ENCODE results near the gene CAMK1D.

The CAMK1D gene

DNA sequence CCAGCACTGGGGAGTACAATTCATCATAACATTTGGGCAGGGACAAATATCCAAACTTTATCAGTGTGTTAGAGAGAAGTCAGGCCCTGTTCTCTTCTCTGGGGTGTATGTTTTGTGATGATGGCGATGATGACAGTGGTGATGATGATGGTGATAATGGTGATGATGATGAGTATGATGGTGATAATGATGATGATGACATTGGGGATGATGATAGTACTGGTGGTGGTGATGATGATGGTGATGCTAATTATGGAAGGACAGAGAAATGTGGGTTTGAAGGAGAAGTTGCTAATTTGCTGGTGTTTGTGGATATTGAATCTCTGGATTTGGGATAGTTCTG lies 64.0 kb downstream of the CAMK1D start:
- Histone ChIP-seq H3K4me3 (ENCODE audit: low read depth in 1 of 2, low read length in 2 of 2) (no peak overlapping the region), H3K9me3 (ENCODE audit: insufficient read depth, low read length, severe bottlenecking) (no peaks in the 10 kb centered on the region), H3K4me2 (ENCODE audit: insufficient read depth, low read length) (no peak overlapping the region), H3K27ac (ENCODE audit: low read length) (no peak overlapping the region), H3K36me3 (ENCODE audit: insufficient read depth, low read length) (no peaks in the 10 kb centered on the region), H3K9ac (ENCODE audit: low read depth, low read length) (no peak overlapping the region), H3K27me3 (ENCODE audit: insufficient read depth, low read length, poor library complexity) (no peaks in the 10 kb centered on the region), H3K4me1 (ENCODE audit: insufficient read depth, low read length) (peaks cover 43% of the 10 kb centered on the region), H3K79me2 (ENCODE audit: insufficient read depth, low read length) (no peaks in the 10 kb centered on the region), H2AFZ (ENCODE audit: low read depth, low read length) (no peak overlapping the region), H4K20me1 (ENCODE audit: insufficient read depth, low read length) (0 out of 2 replicates have a peak, but pooled peaks cover 3% of the 10 kb centered on the region)
- TF ChIP-seq EZH2 (IDR thresholded peaks at IDR 0.05; ENCODE audit: borderline replicate concordance, low read depth, low read length, severe bottlenecking), result no peak
- TF ChIP-seq, protein P1, sequence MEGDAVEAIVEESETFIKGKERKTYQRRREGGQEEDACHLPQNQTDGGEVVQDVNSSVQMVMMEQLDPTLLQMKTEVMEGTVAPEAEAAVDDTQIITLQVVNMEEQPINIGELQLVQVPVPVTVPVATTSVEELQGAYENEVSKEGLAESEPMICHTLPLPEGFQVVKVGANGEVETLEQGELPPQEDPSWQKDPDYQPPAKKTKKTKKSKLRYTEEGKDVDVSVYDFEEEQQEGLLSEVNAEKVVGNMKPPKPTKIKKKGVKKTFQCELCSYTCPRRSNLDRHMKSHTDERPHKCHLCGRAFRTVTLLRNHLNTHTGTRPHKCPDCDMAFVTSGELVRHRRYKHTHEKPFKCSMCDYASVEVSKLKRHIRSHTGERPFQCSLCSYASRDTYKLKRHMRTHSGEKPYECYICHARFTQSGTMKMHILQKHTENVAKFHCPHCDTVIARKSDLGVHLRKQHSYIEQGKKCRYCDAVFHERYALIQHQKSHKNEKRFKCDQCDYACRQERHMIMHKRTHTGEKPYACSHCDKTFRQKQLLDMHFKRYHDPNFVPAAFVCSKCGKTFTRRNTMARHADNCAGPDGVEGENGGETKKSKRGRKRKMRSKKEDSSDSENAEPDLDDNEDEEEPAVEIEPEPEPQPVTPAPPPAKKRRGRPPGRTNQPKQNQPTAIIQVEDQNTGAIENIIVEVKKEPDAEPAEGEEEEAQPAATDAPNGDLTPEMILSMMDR (IDR thresholded peaks at IDR 0.05; ENCODE audit: borderline replicate concordance, extremely low read depth, low read length, poor library complexity, severe bottlenecking), result no peak
- no peak for ATAC-seq (ENCODE audit: insufficient read depth, low read depth)
- DNase-seq, result no peak

DNA sequence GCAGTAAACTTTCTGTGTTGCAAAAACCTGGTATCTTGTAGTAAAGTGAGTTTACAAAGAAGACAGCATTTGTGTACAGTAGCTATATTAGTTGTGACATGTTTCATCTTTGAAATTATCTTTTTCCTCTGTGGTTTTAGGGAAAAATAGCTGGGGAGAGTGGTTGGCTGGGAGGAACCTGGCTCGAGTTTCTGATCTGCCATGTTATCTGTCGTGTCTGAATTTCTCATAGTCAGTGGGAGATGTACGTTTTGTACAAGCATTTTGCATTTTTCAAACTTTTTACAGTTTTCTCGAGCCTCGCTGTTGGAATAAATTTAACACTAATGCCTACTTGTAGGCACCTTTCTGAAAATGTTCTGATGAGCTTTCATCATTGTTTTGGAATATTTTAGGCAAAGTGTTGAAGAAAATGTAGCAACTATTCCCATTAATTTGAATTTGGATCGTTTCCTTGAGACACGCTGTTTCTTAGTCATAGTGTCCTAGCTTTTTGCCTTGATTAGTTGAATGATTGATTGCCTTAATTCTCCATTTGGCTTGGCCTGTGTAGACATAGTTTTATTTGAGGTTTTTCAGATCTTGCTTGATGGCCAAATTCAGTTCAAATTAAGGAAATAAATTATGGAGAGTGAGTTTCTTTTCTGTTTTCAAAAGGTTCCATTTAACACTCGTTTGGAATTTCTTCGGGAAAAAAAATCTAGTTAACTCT lies 65.1 kb downstream of the CAMK1D start:
- Histone ChIP-seq H4K20me1 (ENCODE audit: insufficient read depth, low read length) (0 out of 2 replicates have a peak, but pooled peaks cover 3% of the 10 kb centered on the region), H3K9ac (ENCODE audit: low read depth, low read length) (no peak overlapping the region), H3K27ac (ENCODE audit: low read length) (no peak overlapping the region), H3K4me3 (ENCODE audit: low read depth in 1 of 2, low read length in 2 of 2) (no peak overlapping the region), H3K4me1 (ENCODE audit: insufficient read depth, low read length) (peaks cover 32% of the 10 kb centered on the region), H3K79me2 (ENCODE audit: insufficient read depth, low read length) (no peaks in the 10 kb centered on the region), H2AFZ (ENCODE audit: low read depth, low read length) (no peak overlapping the region), H3K27me3 (ENCODE audit: insufficient read depth, low read length, poor library complexity) (no peaks in the 10 kb centered on the region), H3K36me3 (ENCODE audit: insufficient read depth, low read length) (no peaks in the 10 kb centered on the region), H3K9me3 (ENCODE audit: insufficient read depth, low read length, severe bottlenecking) (no peaks in the 10 kb centered on the region), H3K4me2 (ENCODE audit: insufficient read depth, low read length) (no peak overlapping the region)
- ATAC-seq (ENCODE audit: insufficient read depth, low read depth) (no peak), DNase-seq (no peak)
- no peak for TF ChIP-seq EZH2 (IDR thresholded peaks at IDR 0.05; ENCODE audit: borderline replicate concordance, low read depth, low read length, severe bottlenecking)
- TF ChIP-seq, protein P1 (IDR thresholded peaks at IDR 0.05; ENCODE audit: borderline replicate concordance, extremely low read depth, low read length, poor library complexity, severe bottlenecking), result no peak

DNA sequence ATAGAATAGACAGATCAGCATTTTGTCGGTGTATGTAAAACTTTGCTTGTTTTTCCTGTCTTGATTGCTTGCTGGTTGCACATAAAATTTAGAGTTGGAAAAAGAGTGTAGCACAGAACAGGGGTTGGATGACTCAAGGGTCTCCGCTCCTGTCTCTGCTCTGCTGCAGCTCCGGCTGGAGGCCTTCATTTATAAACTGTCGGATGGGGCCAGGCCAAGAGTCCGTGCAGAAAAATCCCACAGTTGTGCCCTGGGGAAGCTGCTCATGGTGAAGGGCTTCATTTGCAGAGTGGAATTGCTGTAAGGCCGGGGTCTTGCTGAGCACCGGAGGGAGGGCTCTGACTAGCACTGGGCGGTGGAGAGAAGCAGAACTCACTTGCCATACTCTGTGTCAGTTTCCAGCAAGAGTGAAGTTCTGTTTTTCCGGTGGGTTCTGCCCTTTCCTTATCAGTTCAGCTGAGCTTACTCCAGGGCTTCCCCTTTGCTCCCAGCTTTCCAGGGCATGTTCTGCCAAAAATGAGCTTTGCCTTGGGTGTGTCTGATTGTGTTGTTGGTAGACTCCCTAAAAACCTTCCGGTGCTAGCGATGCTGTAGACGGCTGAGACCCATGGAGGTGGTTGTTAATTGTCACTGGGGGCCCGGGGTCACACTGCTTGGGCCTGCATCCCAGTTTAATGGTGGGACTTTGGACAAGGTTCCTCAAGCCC lies 67.2 kb downstream of the CAMK1D start:
- Histone ChIP-seq H3K36me3 (ENCODE audit: insufficient read depth, low read length) (no peaks in the 10 kb centered on the region), H3K4me1 (ENCODE audit: insufficient read depth, low read length) (peaks cover 13% of the 10 kb centered on the region), H3K27ac (ENCODE audit: low read length) (no peak overlapping the region), H3K9me3 (ENCODE audit: insufficient read depth, low read length, severe bottlenecking) (no peaks in the 10 kb centered on the region), H3K4me2 (ENCODE audit: insufficient read depth, low read length) (no peak overlapping the region), H3K9ac (ENCODE audit: low read depth, low read length) (no peak overlapping the region), H2AFZ (ENCODE audit: low read depth, low read length) (no peak overlapping the region), H4K20me1 (ENCODE audit: insufficient read depth, low read length) (peaks cover 6% of the 10 kb centered on the region; the same call in 1 of the 2 replicates), H3K27me3 (ENCODE audit: insufficient read depth, low read length, poor library complexity) (no peaks in the 10 kb centered on the region), H3K79me2 (ENCODE audit: insufficient read depth, low read length) (no peaks in the 10 kb centered on the region), H3K4me3 (ENCODE audit: low read depth in 1 of 2, low read length in 2 of 2) (no peak overlapping the region)
- TF ChIP-seq, protein P1 (IDR thresholded peaks at IDR 0.05; ENCODE audit: borderline replicate concordance, extremely low read depth, low read length, poor library complexity, severe bottlenecking), result no peak
- no peak for TF ChIP-seq EZH2 (IDR thresholded peaks at IDR 0.05; ENCODE audit: borderline replicate concordance, low read depth, low read length, severe bottlenecking)
- DNase-seq (no peak), ATAC-seq (ENCODE audit: insufficient read depth, low read depth) (no peak)

Data from DND-41 (cell line).